Measurements from ENCODE around the gene CPM.
"Not testable (repeated sequence)": the region's sequence is repeated elsewhere in the genome, so short reads cannot be mapped to it uniquely, and the experiment has no call there.

CPM gene

DNA sequence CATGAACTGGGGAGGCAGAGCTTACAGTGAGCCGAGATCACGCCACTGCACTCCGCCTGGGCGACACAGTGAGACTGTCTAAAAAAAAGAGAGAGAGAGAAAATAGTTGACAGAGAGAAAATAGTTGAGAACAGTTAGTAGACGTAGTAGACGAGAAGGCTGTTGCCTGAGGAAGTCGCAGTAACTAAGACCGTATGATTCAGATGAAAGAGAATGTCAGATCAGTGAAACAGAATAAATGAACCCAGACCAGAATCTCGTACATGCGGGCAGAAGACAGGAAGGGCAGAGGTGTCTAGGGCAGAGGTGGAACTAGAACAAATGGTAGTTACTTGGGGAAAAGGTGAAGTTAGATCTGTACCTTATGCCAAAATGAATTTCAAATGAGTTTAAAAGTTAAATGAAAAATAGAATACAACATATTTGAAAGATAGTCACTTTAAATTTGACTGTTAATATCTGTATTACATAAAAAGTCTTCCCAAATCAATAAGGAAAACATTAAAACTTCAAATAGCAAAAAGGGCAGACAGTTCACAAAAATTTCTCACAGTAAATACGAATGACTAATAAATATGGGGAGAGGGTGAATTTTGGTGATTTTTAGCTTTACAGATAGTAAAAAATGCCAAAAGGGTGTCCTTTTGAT is 107.3 kb downstream of the CPM start:
- TF ChIP-seq CTCF (IDR thresholded peaks at IDR 0.05; ENCODE audit: insufficient read depth, low read length, missing control alignments), result no peak
- ChIA-PET POLR2A (no interaction called here), CTCF (interaction anchor here (1.9 kb wide), 1 partner anchor 9 kb away, joined by 4 read pairs; no protein-coding TSS in a partner anchor)
- no peak overlapping the region for H3K4me3 ChIP-seq (ENCODE audit: low read depth, low read length)
- DNase-seq (ENCODE audit: low read depth, low spot score), result no peak

DNA sequence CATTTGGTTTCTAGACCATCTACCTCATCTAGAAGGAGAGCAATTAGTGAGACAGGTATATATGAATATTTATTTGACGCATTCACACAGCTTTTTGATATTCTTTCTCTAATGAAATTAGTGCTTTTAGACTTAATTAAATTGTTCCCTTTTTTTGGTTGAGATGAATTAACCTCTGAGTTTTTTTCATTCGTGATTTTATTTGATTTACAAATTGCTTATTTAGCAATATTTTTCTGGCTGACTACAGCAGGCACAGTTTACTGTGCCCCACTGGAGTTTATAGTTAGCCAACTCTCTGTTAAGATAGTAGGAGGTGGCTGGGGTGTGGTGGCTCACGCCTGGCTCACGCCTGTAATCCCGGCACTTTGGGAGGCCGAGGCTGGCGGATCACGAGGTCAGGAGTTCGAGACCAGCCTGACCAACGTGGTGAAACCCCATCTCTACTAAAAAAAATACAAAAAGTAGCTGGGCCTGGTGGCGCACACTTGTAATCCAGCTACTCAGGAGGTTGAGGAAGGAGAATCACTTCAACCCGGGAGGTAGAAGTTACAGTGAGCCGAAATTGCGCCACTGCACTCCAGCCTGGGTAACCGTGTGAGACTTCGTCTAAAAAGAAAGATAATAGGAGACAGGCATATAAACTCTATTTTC is 108.2 kb downstream of the CPM start:
- H3K4me3 ChIP-seq (ENCODE audit: low read depth, low read length), result no peak overlapping the region
- POLR2A ChIA-PET, result no interaction called here
- CTCF ChIA-PET, result interaction anchor here (0.9 to 1.9 kb wide), 2 partner anchors 8 to 17 kb away, joined by 3 to 4 read pairs; partner anchors contain the start of gene MDM2
- no peak for DNase-seq (ENCODE audit: low read depth, low spot score)
- no peak for TF ChIP-seq CTCF (IDR thresholded peaks at IDR 0.05; ENCODE audit: insufficient read depth, low read length, missing control alignments)

DNA sequence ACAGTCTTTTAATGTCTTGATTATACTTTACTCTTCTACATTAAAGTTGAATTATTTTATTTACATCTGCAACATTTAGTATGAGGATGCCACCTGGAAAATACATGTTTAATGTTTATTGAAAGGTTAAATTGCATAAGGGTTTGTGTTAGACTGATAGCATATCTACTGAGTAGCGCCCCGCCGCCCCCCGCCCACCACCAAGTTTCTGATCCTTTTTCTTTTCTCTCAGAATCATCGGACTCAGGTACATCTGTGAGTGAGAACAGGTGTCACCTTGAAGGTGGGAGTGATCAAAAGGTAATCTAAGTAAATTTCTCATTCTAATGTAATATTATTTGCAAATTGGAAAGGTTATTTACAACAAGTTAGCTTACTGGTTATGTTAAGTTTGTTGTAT is 108.8 kb downstream of the CPM start:
- no peak for DNase-seq (ENCODE audit: low read depth, low spot score)
- CTCF ChIA-PET, result interaction anchor here (0.9 kb wide), 1 partner anchor 16 kb away, joined by 3 read pairs; the partner anchor contains the start of gene MDM2
- no peak for TF ChIP-seq CTCF (IDR thresholded peaks at IDR 0.05; ENCODE audit: insufficient read depth, low read length, missing control alignments)
- POLR2A ChIA-PET, result no interaction called here
- no peak overlapping the region for H3K4me3 ChIP-seq (ENCODE audit: low read depth, low read length)

- CTCF ChIA-PET, result interaction anchor here (0.9 kb wide), 1 partner anchor 16 kb away, joined by 3 read pairs; the partner anchor contains the start of gene MDM2
- no peak overlapping the region for H3K4me3 ChIP-seq (ENCODE audit: low read depth, low read length)
- DNase-seq (ENCODE audit: low read depth, low spot score), result no peak
- no peak for TF ChIP-seq CTCF (IDR thresholded peaks at IDR 0.05; ENCODE audit: insufficient read depth, low read length, missing control alignments)
- POLR2A ChIA-PET, result interaction anchor here (1.0 kb wide), 1 partner anchor 15 kb away, joined by 3 read pairs; no protein-coding TSS in a partner anchor
Observed at GRCh38 chr12:68823696-68824095, 109.3 kb downstream of the CPM start.

- no peak for DNase-seq (ENCODE audit: low read depth, low spot score)
- POLR2A ChIA-PET, result interaction anchor here (0.7 to 1.0 kb wide), 3 partner anchors 8 to 76 kb away, joined by 3 to 4 read pairs (median 3); partner anchors contain the start of gene MDM2
- no peak for TF ChIP-seq CTCF (IDR thresholded peaks at IDR 0.05; ENCODE audit: insufficient read depth, low read length, missing control alignments)
- no peak overlapping the region for H3K4me3 ChIP-seq (ENCODE audit: low read depth, low read length)
- CTCF ChIA-PET, result interaction anchor here (0.8 to 3.7 kb wide), 4 partner anchors 9 to 13 kb away, joined by 3 to 35 read pairs (median 6); no protein-coding TSS in a partner anchor
Observed at GRCh38 chr12:68821357-68822188, 111.4 kb downstream of the CPM start.

DNA sequence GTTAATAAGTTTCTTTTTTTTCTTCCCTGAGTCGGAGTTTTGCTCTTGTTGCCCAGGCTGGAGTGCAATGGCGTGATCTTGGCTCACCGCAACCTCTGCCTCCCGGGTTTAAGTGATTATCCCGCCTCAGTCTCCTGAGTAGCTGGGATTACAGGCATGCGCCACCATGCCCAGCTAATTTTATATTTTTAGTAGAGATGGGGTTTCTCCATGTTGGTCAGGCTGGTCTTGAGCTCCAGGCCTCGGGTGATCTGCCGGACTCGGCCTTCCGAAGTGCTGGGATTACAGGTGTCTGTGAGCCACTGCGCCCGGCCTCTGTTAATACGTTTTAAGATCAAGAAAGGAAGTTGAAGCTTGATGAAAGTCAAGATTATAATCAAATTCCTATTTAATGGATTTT is 113.5 kb downstream of the CPM start:
- H3K4me3 ChIP-seq (ENCODE audit: low read depth, low read length); DNase-seq (ENCODE audit: low read depth, low spot score); POLR2A ChIA-PET: not testable (repeated sequence)
- CTCF ChIA-PET, result interaction anchor here (1.1 to 3.7 kb wide), 3 partner anchors 11 to 15 kb away, joined by 3 to 35 read pairs (median 6); partner anchors contain the start of gene MDM2
